ENCODE results near the gene BMP2.

The BMP2 gene

DNA sequence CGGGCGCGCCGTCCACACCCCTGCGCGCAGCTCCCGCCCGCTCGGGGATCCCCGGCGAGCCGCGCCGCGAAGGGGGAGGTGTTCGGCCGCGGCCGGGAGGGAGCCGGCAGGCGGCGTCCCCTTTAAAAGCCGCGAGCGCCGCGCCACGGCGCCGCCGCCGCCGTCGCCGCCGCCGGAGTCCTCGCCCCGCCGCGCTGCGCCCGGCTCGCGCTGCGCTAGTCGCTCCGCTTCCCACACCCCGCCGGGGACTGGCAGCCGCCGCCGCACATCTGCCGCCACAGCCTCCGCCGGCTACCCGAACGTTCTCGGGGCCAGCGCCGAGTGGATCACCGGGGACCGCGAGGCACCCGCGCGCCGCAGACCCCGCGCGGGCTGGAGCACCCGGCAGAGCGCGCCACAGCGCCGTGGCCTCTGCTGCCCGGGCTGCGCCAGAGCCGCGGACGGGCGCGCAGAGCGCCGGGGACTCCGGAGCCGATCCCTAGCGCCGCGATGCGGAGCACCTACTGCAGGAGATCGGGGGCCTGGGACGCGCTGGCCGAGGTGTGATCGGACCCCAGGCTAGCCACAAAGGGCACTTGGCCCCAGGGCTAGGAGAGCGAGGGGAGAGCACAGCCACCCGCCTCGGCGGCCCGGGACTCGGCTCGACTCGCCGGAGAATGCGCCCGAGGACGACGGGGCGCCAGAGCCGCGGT is at the start of gene BMP2:
Gene BMP2 (plus strand): TSS at position 151 of the 692 bp plus-strand sequence. CDS start 2,441 bp downstream, outside the sequence.
- DNase-seq = no peak

DNA sequence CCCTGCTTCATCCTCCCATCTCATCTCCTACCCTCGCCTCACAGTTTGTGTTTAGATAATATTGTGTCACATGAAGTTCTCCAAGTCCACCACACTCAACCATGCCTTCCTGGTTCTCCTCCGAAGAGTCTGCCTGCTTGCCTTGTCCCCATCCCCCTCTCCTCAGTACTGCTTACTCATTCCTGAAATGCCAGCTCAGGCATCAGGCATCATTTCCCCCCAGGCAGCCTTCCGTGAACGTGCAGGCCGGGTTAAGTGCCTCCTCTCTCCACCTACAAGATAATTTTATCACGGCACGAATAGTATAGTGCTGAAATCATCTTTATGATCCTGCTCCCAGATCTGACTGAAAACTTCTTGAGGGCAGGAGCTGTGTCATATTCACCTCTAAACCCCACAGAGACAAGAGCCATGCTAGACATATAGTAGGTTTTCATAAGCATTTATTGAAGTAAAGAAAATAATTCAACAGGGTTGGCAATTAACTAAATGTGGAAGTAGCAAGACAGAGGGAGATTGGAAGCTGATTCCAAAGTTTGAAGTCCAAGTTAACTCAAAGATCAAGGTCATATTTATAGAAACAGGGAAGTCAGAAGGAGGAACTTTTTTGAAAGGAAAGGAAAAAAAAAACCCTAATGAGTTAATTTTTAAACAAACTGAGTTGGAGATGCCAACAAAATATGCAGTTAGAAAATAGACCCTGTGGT is 48.7 kb upstream of the BMP2 start:
- no peak for DNase-seq

DNA sequence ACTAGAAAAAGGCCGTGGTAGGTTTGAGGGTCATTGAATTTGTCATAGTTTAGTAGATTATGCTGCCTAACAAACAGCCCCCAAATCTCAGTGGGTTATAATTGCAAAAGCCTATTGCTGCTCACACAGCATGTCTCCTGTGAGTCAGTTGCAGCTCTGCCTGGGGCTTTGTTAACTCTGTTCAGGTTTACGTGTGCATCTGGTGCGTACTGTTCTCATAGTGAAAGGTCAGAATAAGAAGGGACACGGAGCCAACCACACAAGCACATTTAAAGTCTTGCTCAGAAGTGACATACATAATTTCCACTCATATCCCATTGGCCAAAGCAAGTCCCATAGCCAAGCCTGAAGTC is 48.1 kb upstream of the BMP2 start:
- DNase-seq = no peak

GRCh38 chr20:6726761-6727160 is 40.7 kb upstream of the BMP2 start:
- no peak for DNase-seq

DNA sequence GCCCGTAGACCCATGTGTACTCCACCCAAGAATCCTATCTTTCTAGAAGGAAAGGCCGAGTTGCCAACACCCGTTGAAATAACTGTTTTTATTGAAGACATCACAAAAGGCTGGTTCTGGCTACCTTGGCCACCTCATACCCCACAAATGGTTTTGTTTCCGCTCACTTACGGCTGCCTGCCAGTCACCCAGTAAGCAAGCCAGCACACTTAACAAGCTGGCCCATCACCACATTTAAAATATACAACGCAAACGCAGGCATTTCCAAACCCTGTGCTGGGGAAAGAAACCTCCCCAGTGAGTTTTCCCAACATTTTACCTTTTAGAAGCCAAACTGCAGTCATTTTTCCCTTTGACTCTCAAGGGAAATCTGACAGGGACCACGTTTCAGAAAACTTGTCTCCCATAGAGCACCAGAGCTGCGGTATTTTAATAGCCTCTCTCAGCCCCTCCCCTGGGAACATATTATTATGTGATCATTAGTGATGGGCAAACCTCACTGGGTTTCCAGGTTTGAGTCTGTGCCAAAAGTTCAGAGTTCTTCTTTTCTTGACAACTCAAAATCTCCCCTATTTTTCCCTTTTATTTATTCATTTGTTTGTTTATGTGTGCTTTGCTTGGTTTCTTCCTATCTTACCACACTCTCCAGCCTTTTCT is 36.7 kb upstream of the BMP2 start:
- DNase-seq = no peak

DNA sequence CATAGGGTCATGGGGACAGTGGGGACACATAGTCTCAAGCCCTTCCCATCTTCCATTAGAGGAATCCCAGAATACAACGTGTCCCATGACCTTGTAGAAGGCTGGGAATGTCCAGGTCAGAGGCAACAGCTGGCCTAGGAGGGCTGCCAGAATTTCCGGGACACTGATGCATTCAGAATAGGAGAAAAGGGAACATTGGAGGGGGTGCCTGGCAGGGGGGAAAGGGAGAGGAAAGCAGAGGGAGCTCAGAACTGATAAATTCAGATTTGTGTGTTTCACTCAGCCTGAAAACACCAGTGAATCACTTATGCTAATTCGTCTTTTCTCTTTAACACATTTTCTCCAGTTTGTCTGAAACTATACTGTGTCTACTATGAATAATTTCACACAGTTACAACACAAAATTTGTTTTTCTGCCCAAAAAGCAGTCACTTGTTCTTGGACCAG is 35.5 kb upstream of the BMP2 start:
- no peak for DNase-seq

- no peak for DNase-seq
These were observed 34.6 kb upstream of the BMP2 start for GRCh38 chr20:6732851-6733250.

DNA sequence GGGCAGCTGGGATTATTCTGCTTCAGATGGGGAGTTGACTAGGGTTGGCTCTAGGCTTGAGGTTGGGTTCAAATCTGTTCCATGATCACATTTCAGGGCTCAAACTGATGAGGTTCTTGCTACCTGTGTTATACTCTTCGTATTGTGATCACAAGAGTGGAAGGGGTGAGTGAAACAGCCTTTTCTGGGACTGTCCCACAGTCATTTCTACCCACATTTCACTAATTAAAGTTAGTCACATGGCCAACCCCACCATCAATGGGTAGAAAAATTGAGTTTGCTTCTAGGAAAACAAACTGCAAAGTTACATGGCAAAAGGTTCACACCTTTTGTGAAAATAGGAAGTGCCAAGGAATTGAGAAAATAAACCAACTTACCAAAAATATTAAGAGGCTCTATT is 33.5 kb upstream of the BMP2 start:
- DNase-seq = no peak

DNA sequence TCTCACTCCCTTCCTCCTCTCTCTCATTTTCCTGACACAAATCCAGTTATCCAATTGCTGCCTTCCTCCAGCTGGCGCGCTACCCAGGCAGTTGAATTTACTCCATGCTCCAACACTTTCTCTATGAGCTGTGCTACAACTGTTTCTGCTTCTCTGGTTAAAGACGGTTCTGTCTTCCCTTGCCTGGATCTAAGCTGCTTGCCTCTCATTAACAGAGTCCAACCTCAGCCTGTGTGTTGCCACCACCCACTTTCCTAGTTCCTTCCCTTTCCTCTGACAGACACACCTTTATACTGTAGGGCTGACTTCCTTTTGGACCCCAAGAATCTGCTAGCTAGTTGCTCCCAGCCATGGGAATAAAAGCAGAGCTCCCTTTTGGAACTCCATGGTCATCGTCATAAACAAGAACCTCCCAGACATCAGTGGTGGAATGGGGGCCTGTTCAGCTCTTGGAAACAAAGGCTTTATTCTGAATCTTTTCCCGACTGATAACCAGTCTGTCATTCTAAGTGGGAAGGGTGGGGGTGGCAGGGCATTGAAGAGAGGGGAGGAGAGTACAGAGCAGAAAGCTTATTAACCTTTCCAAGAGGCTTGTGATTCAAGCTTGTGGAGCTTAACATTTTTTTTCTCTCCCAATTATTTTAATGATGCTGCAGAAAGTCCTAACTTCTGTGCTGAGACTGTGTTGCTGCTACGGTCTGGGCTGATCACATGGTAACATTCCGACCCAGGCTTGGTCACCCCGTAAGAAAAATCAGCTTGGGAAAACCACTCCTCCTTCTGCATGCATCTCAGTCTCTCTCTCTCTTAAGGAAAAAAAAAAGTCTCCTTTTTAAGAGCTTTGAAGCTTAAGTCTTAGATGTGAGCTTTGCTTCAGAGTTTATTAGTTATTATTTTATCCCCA is 31.3 kb upstream of the BMP2 start:
- DNase-seq = no peak

DNA sequence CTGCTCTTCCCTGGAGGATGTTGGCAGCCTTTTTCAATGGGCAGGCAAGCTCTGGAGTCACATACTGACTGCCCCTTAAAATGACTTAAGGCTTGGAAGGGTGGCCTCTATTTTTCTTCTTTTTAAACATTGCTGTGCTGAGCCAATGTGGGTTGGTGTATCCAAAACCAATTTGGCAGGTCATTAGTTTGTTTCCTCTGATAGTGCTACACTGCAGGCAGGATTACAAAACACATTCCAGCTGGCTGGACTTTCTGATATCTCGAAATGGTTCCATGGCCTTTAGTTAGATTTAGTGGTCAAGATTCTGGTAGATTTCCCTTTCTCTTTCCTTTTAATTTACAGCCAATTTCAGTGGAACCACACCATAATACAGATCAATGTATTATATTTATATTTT is 28.1 kb upstream of the BMP2 start:
- no peak for DNase-seq

DNA sequence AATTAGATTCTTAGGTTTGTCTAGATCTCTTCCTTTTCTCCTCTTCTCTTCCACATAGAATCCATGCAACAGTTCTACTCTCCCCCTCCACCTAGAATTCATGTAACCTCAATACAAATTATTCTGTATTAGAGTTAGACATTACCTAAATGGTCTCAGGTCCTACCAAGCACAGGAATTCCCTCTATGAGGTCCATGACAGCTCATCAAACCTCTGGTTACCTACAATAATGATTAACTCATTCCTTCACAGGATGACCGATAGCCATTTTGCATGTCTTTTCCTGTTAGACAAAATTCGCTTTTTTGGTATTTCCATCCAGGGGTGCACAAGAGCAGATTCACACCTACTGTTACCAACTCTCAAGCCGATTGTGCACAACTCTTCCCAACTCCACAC is 27.4 kb upstream of the BMP2 start:
- DNase-seq = no peak

DNA sequence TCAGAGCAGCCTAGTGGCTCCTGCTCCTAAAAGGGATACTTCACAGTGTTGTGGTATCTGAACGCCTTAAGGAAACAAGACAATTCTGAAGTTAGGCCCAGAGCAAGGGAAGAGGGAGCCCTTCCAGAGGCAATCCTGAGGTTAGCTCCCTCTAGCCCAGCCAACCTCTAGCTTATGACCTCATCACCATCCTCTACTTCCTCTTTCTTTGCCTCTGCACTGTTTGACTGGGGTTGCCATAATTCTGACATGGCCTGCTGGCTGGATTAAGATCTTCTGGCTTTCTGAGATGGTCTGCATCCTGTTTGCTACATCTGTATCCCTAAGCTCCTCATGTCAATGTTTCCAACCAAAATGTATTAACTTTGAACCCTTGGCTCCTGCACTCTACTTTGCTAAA is 23.3 kb upstream of the BMP2 start:
- DNase-seq = no peak

- DNase-seq = no peak
These were observed 22.7 kb upstream of the BMP2 start for GRCh38 chr20:6744805-6745204.

DNA sequence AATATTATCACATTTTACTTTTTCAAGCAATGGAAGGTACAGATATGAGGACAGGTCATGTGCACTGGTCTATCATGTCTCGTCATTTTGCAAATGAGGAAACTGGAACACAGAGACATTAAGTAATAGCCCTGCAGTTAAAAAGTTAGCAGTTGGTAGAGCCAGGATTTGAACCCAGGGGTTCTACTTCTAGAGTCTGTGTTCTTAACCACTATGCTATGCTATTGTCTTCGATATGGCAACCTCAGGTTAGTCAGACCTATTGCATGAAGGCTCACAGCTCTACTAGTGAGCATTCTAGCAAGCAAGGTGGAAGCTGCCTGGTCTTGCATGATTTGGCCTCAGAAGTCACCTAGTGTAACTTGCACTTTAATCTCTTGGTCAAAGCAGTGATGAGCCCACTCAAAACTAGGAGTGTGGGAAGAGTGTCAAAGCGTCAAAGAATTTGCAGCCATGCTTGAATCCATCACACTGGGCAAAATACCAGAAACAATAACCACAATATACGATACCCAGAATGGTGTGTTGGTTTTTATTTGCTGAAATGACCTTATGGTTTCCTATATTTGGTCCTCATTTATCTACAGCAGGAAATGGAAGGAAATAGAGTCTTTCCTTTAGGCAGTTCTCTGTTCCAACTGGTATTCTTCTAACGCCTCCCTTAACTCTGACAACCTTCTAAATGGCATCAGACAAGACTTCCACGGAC is 20.4 kb upstream of the BMP2 start:
- DNase-seq = no peak

GRCh38 chr20:6750438-6750837 is 17.0 kb upstream of the BMP2 start:
- no peak for DNase-seq

DNA sequence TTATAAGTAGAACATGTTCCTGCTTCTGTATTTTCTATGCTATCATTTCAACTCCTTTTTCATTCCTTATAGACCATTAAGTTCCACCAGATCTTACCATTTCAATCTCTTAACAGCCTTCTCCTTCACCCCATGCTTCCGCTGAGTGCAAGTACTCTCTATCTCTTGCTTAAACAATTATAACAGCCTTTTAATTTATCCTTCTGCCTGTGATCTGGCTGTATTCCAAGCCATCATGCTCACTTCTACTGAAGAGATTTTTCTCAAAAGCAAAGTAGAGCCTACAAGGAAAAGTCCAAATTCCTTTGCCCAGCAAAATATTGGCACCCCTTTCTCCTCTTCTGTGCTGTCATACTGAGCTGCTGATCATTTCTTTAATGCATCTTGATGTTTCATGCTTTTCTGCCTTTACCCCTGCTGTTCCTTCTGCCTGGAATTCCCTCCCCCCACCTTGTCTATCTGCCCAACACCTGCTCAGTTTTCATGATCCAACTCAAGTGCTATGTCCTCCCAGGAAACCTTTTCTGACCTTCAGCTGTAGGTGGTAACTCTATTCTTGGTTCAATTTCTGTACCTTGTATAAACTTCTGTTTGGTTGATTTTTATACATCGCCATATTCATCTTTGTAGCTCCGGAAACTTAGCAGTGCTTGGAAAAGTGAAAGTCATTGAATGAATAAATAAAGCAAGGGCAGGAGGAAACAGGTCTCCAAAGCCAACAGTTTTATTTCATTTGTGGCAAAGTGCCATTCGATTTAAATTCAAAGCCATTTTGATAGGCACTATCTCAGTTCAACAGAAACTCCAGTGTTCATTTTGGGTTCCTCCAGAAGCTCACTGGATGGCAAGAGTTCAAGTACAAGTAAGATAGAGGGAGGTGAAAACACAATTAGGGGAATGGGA is 10.5 kb upstream of the BMP2 start:
- no peak for DNase-seq

GRCh38 chr20:6764619-6765018 is 2.9 kb upstream of the BMP2 start:
- no peak for DNase-seq

DNA sequence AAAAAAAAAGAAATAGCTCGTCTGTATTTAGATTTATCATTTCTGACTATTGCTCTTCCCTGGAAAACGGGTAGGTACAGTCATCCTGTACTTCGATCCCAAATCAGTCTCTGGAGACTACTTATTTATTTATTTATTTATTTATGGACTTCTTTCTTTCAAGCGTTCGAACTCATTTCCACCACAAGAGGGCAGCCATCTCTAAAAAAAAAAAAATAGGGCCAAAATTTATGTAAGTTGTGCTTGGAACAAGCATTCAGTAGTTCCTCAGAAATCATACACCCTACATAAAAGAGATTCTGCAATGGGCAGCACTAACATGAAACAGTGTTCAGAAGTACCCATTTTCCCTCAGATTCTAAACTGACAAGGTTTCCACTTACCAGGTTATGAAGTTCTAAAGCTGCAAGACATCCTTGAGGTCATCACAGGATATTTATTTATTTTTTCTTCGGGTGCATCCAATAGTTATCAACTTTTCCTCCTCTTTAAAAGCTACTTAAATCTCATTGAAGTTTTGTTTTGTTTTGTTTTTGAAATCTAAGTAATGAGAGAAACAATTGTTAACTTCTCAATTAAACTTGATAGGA is 1.9 kb upstream of the BMP2 start:
- DNase-seq = no peak

- DNase-seq = no peak
These were observed 1.1 kb upstream of the BMP2 start for GRCh38 chr20:6766433-6766832.

DNA sequence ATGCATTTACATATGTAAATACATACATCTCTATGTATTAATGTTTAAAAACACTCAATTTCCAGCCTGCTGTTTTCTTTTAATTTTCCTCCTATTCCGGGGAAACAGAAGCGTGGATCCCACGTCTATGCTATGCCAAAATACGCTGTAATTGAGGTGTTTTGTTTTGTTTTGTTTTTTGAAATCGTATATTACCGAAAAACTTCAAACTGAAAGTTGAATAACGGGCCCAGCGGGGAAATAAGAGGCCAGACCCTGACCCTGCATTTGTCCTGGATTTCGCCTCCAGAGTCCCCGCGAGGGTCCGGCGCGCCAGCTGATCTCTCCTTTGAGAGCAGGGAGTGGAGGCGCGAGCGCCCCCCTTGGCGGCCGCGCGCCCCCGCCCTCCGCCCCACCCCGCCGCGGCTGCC is 355 bp upstream of the BMP2 start:
- no peak for DNase-seq
